PC-9 (cell line): Measurements from ENCODE around the gene ART1. TPM values are rescaled to one million over a fixed set of nuclear protein-coding genes. Genes with fewer than 3 reads are reported as not detected.

ENCODE experiments used
- BruUV-seq: library from RNA; stranded (reverse); fragments of 400-500 nt; replicated peaks from 2 replicates; lab custom pipeline; 2021; lab: Mats Ljungman, UMichigan
- CTCF ChIA-PET: fragments of 300-600 bp; sonication (Branson Sonifier 250); formaldehyde crosslinking; loops from one replicate; lab custom pipeline; 2022; ENCODE audit warnings: antibody characterized with exemption; lab: Charles Lee
- POLR2A ChIA-PET: fragments of 300-600 bp; sonication (Branson Sonifier 250); formaldehyde crosslinking; loops from one replicate; lab custom pipeline; 2022; ENCODE audit warnings: antibody characterized with exemption; ENCODE audit not compliant: unreplicated experiment; lab: Charles Lee
- DNase-seq, 2 experiments: peaks; one replicate each; pipeline versions ENCODE4 v3.0.0 to v3.0.0-alpha.2; 2015 to 2022; ENCODE audit warnings: mixed read lengths in 1 of 2
- H2AFZ ChIP-seq: fragments of 200-600 bp; sonication (generic); 2 replicates; pipeline ENCODE4 v1.8.1; 2017; ENCODE audit warnings: antibody characterized with exemption
- H3F3A ChIP-seq: fragments of 200-600 bp; sonication (generic); 2 replicates; pipeline ENCODE4 v1.8.1; 2017; ENCODE audit warnings: antibody characterized with exemption, mild to moderate bottlenecking, low read depth; ENCODE audit not compliant: insufficient read depth
- H3K27ac ChIP-seq: fragments of 200-600 bp; sonication (generic); 2 replicates; pipeline ENCODE4 v1.6.1; 2016; ENCODE audit warnings: mixed run types
- H3K27me3 ChIP-seq: fragments of 200-600 bp; sonication (generic); 2 replicates; pipeline ENCODE4 v1.6.1; 2016; ENCODE audit warnings: low read depth, mixed run types; ENCODE audit not compliant: insufficient read depth
- H3K36me3 ChIP-seq: fragments of 200-600 bp; sonication (generic); 2 replicates; pipeline ENCODE4 v1.6.1; 2016; ENCODE audit warnings: low read depth, mixed run types
- H3K4me1 ChIP-seq: fragments of 200-600 bp; sonication (generic); replicated peaks from 2 replicates; pipeline ENCODE4 v1.6.1; 2016; ENCODE audit warnings: mixed run types; ENCODE audit not compliant: insufficient read depth
- H3K4me2 ChIP-seq: fragments of 200-600 bp; sonication (generic); 2 replicates; pipeline ENCODE4 v1.6.1; 2017; ENCODE audit warnings: mixed run types
- H3K4me3 ChIP-seq: fragments of 200-600 bp; sonication (generic); 2 replicates; pipeline ENCODE4 v1.6.1; 2016; ENCODE audit warnings: mixed run types
- H3K79me2 ChIP-seq: fragments of 200-600 bp; sonication (generic); 2 replicates; pipeline ENCODE4 v1.6.1; 2017; ENCODE audit warnings: low read depth, mixed run types
- H3K9me2 ChIP-seq: fragments of 200-600 bp; sonication (generic); 2 replicates; pipeline ENCODE4 v1.8.1; 2017; ENCODE audit warnings: mild to moderate bottlenecking; ENCODE audit not compliant: insufficient read depth
- H3K9me3 ChIP-seq: fragments of 200-600 bp; sonication (generic); 2 replicates; pipeline ENCODE4 v1.8.1; 2016; ENCODE audit warnings: low read depth; ENCODE audit not compliant: insufficient read depth
- H4K20me1 ChIP-seq: fragments of 200-600 bp; sonication (generic); 2 replicates; pipeline ENCODE4 v1.8.1; 2017; ENCODE audit not compliant: insufficient read depth
- CTCF ChIP-seq: fragments of 200-600 bp; sonication (generic); conservative IDR thresholded peaks from 2 replicates; pipeline ENCODE4 v1.6.1; 2017; ENCODE audit warnings: mixed run types, antibody characterized with exemption, mild to moderate bottlenecking, moderate library complexity
- EZH2 ChIP-seq: fragments of 200-600 bp; sonication (generic); IDR thresholded peaks from 2 replicates; pipeline ENCODE4 v1.8.0; 2017; ENCODE audit warnings: antibody characterized with exemption, low read depth
- intact Hi-C: fragments of 100-400 bp; cut with micrococcal nuclease; formaldehyde crosslinking; loops from one replicate; pipeline ENCODE4 v1.10.0; 2022; ENCODE audit not compliant: unreplicated experiment
- total RNA-seq: library from RNA; stranded (reverse); gene quantifications from 2 replicates; pipeline ENCODE4 v1.2.3, GENCODE V29; 2021

Gene ART1
- total RNA-seq, 1 experiment from 2014 or later = not detected

DNA sequence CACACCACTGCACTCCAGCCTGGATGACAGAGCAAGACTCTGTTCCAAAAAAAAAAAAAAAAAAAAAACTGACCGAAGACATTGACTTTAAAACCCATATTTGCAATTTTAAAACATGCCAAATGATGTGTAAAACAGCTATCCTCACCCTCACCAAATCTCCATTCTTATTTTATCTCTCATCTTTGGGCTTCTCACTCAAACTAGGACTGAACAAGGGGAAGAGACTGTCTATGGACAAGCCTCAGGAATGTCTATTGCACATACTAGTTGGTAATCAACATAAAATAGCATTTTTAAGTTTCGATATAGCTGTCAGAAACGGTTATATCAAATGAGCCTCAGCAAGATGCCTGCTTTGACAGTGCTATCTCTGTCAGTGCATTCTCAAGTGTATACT lies 34.1 kb downstream of the ART1 start:
- Histone ChIP-seq H2AFZ (no peak overlapping the region), H3K27me3 (no peaks in the 10 kb centered on the region), H3K27ac (no peak overlapping the region), H3F3A (no peaks in the 10 kb centered on the region), H4K20me1 (peaks cover 4% of the 10 kb centered on the region; the same call in 1 of the 2 replicates), H3K4me1 (no peaks in the 10 kb centered on the region), H3K4me3 (no peak overlapping the region), H3K9me2 (no peaks in the 10 kb centered on the region), H3K9me3 (no peaks in the 10 kb centered on the region), H3K79me2 (no peaks in the 10 kb centered on the region), H3K36me3 (peaks cover 17% of the 10 kb centered on the region), H3K4me2 (no peak overlapping the region)
- no TSS peak for BruUV-seq
- POLR2A ChIA-PET = no interaction called here
- CTCF ChIA-PET = no interaction called here
- TF ChIP-seq CTCF (no peak), EZH2 (no peak)
- intact Hi-C loops = no loop called here
- DNase-seq = no peak

GRCh38 chr11:3683039-3683438 lies 38.1 kb downstream of the ART1 start:
- POLR2A ChIA-PET = interaction anchor here (0.5 kb wide), 1 partner anchor 16 kb away, joined by 3 read pairs; no protein-coding TSS in a partner anchor
- Histone ChIP-seq H3K4me3 (no peak overlapping the region), H3K4me1 (no peaks in the 10 kb centered on the region), H3K27ac (no peak overlapping the region), H3K4me2 (no peak overlapping the region), H3K27me3 (no peaks in the 10 kb centered on the region), H3K9me2 (no peaks in the 10 kb centered on the region), H3K79me2 (no peaks in the 10 kb centered on the region), H2AFZ (no peak overlapping the region), H3K9me3 (no peaks in the 10 kb centered on the region), H4K20me1 (no peaks in the 10 kb centered on the region), H3F3A (0 out of 2 replicates have a peak, but pooled peaks cover 4% of the 10 kb centered on the region), H3K36me3 (peaks cover 16% of the 10 kb centered on the region)
- CTCF ChIA-PET = no interaction called here
- DNase-seq = no peak
- no TSS peak for BruUV-seq
- intact Hi-C loops = no loop called here
- TF ChIP-seq EZH2 (no peak), CTCF (no peak)

DNA sequence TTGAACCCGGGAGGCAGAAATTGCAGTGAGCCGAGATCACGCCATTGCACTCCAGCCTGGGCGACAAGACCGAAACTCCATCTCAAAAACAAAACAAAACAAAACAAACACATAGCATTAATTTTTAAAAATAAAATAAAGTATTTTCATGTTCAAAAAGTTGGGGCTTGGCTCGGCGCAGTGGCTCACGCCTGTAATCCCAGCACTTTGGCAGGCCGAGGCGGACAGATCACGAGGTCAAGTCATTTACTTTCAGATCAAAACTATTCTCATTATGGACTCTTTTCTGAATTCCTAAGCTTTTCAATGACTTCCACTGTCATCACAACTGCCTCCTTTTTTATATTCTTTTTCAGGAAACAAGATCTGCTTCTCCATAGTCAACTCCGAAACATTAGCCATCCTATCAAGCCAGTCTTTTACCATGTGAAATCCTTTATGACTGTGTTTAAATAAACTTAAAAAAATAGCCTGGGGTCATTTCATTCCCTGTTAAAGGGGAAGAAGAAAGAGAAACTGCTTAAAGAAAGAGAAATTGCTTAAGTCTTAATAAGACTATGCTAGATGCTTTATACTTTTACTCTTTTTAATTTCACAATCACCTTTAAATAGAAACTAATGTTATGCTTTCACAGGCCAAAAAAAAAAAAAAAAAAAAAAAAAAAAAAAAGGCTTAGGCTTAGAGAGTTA lies 39.3 kb downstream of the ART1 start:
- POLR2A ChIA-PET = no interaction called here
- TF ChIP-seq CTCF (no peak), EZH2 (no peak)
- 0 out of 2 replicates have a peak, but pooled peaks cover 4% of the 10 kb centered on the region for H3F3A ChIP-seq
- H3K4me3 ChIP-seq = no peak overlapping the region
- intact Hi-C loops = no loop called here
- H3K4me2 ChIP-seq = no peak overlapping the region
- H2AFZ ChIP-seq = no peak overlapping the region
- peaks cover 14% of the 10 kb centered on the region for H3K36me3 ChIP-seq
- no peaks in the 10 kb centered on the region for H3K9me2 ChIP-seq
- H4K20me1 ChIP-seq = no peaks in the 10 kb centered on the region
- H3K27ac ChIP-seq = no peak overlapping the region
- no peaks in the 10 kb centered on the region for H3K9me3 ChIP-seq
- no peak for DNase-seq
- H3K79me2 ChIP-seq = no peaks in the 10 kb centered on the region
- BruUV-seq = no TSS peak
- H3K4me1 ChIP-seq = no peaks in the 10 kb centered on the region
- no peaks in the 10 kb centered on the region for H3K27me3 ChIP-seq
- CTCF ChIA-PET = no interaction called here
